ENCODE data around the gene PLXNB2. TPM values are rescaled to one million over a fixed set of nuclear protein-coding genes. Genes with fewer than 3 reads are reported as not detected.

Gene PLXNB2
- total RNA-seq, 1 experiment from 2014 or later = 260 TPM

- peak within 1 kb of the TSS; percentile 62 for H3K4me3 ChIP-seq
- no peaks in the 10 kb centered on the region for H3K27me3 ChIP-seq (ENCODE audit: insufficient read depth, low read depth)
- H3K27ac ChIP-seq = peak within 1 kb of the TSS; percentile 33
- peak within 1 kb of the TSS; percentile 85 for H2AFZ ChIP-seq
- no peaks in the 10 kb centered on the region for H3K9me2 ChIP-seq (ENCODE audit: insufficient read depth)
- H3K9me3 ChIP-seq (ENCODE audit: insufficient read depth, low read depth) = no peaks in the 10 kb centered on the region
- no peaks in the 10 kb centered on the region; the same call in none of the 2 replicates for H4K20me1 ChIP-seq (ENCODE audit: insufficient read depth)
- ChIA-PET CTCF (interaction anchor here (1.0 kb wide), 2 partner anchors 9 to 40 kb away, joined by 4 to 5 read pairs; no protein-coding TSS in a partner anchor), POLR2A (ENCODE audit: unreplicated experiment) (no interaction called here)
- peak in 1 of 2 experiments; percentile 53 for DNase-seq
- intact Hi-C loops (cut with micrococcal nuclease; ENCODE audit: unreplicated experiment) = no loop called here
- H3K79me2 ChIP-seq (ENCODE audit: low read depth) = peaks cover 23% of the 10 kb centered on the region
- no peak for TF ChIP-seq EZH2 (IDR thresholded peaks at IDR 0.05; ENCODE audit: low read depth)
- no peak for TF ChIP-seq CTCF (conservative IDR thresholded peaks at IDR 0.05)
- no peaks in the 10 kb centered on the region for H3K36me3 ChIP-seq (ENCODE audit: low read depth)
- peaks cover 30% of the 10 kb centered on the region for H3K4me1 ChIP-seq (replicated peaks; ENCODE audit: insufficient read depth)
- peaks cover 22% of the 10 kb centered on the region for H3F3A ChIP-seq (ENCODE audit: insufficient read depth, low read depth)
- no TSS peak for BruUV-seq (replicated peaks)
- H3K4me2 ChIP-seq = peak within 1 kb of the TSS; percentile 92
Observed at GRCh38 chr22:50261615-50262459, 45.6 kb downstream of the PLXNB2 start, which contains the start of gene MAPK12. Gene MAPK12, minus strand, starts transcription at chr22:50261683. Its CDS starts 174 bp downstream, at chr22:50261509.

- peaks cover 22% of the 10 kb centered on the region for H3F3A ChIP-seq (ENCODE audit: insufficient read depth, low read depth)
- H3K27ac ChIP-seq = no peak overlapping the region
- no TSS peak for BruUV-seq (replicated peaks)
Observed at GRCh38 chr22:50260801-50261614, 46.4 kb downstream of the PLXNB2 start.

More at GRCh38 chr22:50260801-50261614, 46.4 kb downstream of the PLXNB2 start:
- Histone ChIP-seq H3K9me3 (ENCODE audit: insufficient read depth, low read depth) (no peaks in the 10 kb centered on the region), H3K4me2 (peak overlapping the region; percentile 92), H4K20me1 (ENCODE audit: insufficient read depth) (peaks cover 3% of the 10 kb centered on the region), H3K79me2 (ENCODE audit: low read depth) (peaks cover 23% of the 10 kb centered on the region), H2AFZ (peak overlapping the region; percentile 85), H3K4me1 (replicated peaks; ENCODE audit: insufficient read depth) (peaks cover 30% of the 10 kb centered on the region), H3K4me3 (peak overlapping the region; percentile 62), H3K27me3 (ENCODE audit: insufficient read depth, low read depth) (no peaks in the 10 kb centered on the region), H3K36me3 (ENCODE audit: low read depth) (0 out of 2 replicates have a peak, but pooled peaks cover 3% of the 10 kb centered on the region), H3K9me2 (ENCODE audit: insufficient read depth) (no peaks in the 10 kb centered on the region)
- POLR2A ChIA-PET (ENCODE audit: unreplicated experiment) = interaction anchor here (0.7 kb wide), 1 partner anchor 46 kb away, joined by 3 read pairs; the partner anchor contains the start of gene PLXNB2
- CTCF ChIA-PET = no interaction called here
- intact Hi-C loops (cut with micrococcal nuclease; ENCODE audit: unreplicated experiment) = no loop called here
- TF ChIP-seq EZH2 (IDR thresholded peaks at IDR 0.05; ENCODE audit: low read depth) = no peak
- TF ChIP-seq CTCF (conservative IDR thresholded peaks at IDR 0.05) = no peak
- DNase-seq = peak in 1 of 2 experiments; percentile 52
